OCI-LY1 (cell line): ENCODE results near the gene MED15.

Source experiments
- H2AFZ ChIP-seq: fragments of 200-600 bp; sonication (generic), shearing (Covaris generic); 2 replicates; pipeline ENCODE4 v1.6.0; 2014; ENCODE audit warnings: antibody characterized with exemption, mild to moderate bottlenecking, low read length
- H3F3A ChIP-seq: fragments of 200-600 bp; sonication (generic), shearing (Covaris generic); 2 replicates; pipeline ENCODE4 v1.6.0; 2014; ENCODE audit warnings: mild to moderate bottlenecking, antibody characterized with exemption, low read length, moderate library complexity; ENCODE audit not compliant: insufficient read depth
- H3K27ac ChIP-seq: fragments of 200-600 bp; sonication (generic); 2 replicates; pipeline ENCODE4 v1.5.1; 2014; ENCODE audit warnings: low read length, mixed run types, mild to moderate bottlenecking, low read depth; ENCODE audit not compliant: poor library complexity, severe bottlenecking
- H3K27me3 ChIP-seq: fragments of 200-600 bp; sonication (generic); 2 replicates; pipeline ENCODE4 v1.6.0; 2014; ENCODE audit warnings: antibody characterized with exemption, mild to moderate bottlenecking, low read length, moderate library complexity; ENCODE audit not compliant: insufficient read depth
- H3K36me3 ChIP-seq: fragments of 200-600 bp; sonication (generic); 2 replicates; pipeline ENCODE4 v1.6.1; 2014; ENCODE audit warnings: mild to moderate bottlenecking, antibody characterized with exemption, low read length, moderate library complexity, mixed read lengths; ENCODE audit not compliant: insufficient read depth
- H3K4me1 ChIP-seq: fragments of 200-600 bp; sonication (generic); 2 replicates; pipeline ENCODE4 v1.5.1; 2014; ENCODE audit warnings: mild to moderate bottlenecking, low read length, moderate library complexity; ENCODE audit not compliant: insufficient read depth, severe bottlenecking
- H3K4me2 ChIP-seq: fragments of 200-600 bp; sonication (generic), shearing (Covaris generic); 2 replicates; pipeline ENCODE4 v1.6.1; 2014; ENCODE audit warnings: low read length
- H3K4me3 ChIP-seq: fragments of 200-600 bp; sonication (generic); 2 replicates; pipeline ENCODE4 v1.5.1; 2014; ENCODE audit warnings: low read length, low read depth, mild to moderate bottlenecking, mixed read lengths; ENCODE audit not compliant: poor library complexity, severe bottlenecking
- H3K79me2 ChIP-seq: fragments of 200-600 bp; shearing (Covaris generic); 2 replicates; pipeline ENCODE4 v1.6.1; 2016; ENCODE audit warnings: mixed run types, low read length, mixed read lengths; ENCODE audit not compliant: insufficient read depth
- H3K9ac ChIP-seq: fragments of 200-600 bp; sonication (generic), shearing (Covaris generic); 2 replicates; pipeline ENCODE4 v1.6.1; 2014; ENCODE audit warnings: mild to moderate bottlenecking, low read length, mixed read lengths
- H3K9me2 ChIP-seq: fragments of 200-600 bp; sonication (generic), shearing (Covaris generic); 2 replicates; pipeline ENCODE4 v1.6.1; 2014; ENCODE audit warnings: low read depth, mild to moderate bottlenecking, low read length, mixed read lengths
- H3K9me3 ChIP-seq: fragments of 200-600 bp; shearing (Covaris generic); 2 replicates; pipeline ENCODE4 v1.6.1; 2014; ENCODE audit warnings: low read length, mixed read lengths
- H4K20me1 ChIP-seq: fragments of 200-600 bp; sonication (generic), shearing (Covaris generic); 2 replicates; pipeline ENCODE4 v1.6.0; 2016; ENCODE audit warnings: mild to moderate bottlenecking, low read length; ENCODE audit not compliant: insufficient read depth
- CTCF ChIP-seq: fragments of 200-600 bp; sonication (generic), shearing (Covaris generic); IDR thresholded peaks from 2 replicates; pipeline ENCODE4 v1.5.1; 2017; ENCODE audit warnings: mild to moderate bottlenecking, antibody characterized with exemption, low read length, moderate library complexity, mixed read lengths
- EZH2 ChIP-seq: fragments of 200-600 bp; sonication (generic), shearing (Covaris generic); IDR thresholded peaks from 2 replicates; pipeline ENCODE4 v1.8.0; 2017; ENCODE audit warnings: borderline replicate concordance, mixed run types, mild to moderate bottlenecking, antibody characterized with exemption, low read length, moderate library complexity, mixed read lengths

Gene MED15

DNA sequence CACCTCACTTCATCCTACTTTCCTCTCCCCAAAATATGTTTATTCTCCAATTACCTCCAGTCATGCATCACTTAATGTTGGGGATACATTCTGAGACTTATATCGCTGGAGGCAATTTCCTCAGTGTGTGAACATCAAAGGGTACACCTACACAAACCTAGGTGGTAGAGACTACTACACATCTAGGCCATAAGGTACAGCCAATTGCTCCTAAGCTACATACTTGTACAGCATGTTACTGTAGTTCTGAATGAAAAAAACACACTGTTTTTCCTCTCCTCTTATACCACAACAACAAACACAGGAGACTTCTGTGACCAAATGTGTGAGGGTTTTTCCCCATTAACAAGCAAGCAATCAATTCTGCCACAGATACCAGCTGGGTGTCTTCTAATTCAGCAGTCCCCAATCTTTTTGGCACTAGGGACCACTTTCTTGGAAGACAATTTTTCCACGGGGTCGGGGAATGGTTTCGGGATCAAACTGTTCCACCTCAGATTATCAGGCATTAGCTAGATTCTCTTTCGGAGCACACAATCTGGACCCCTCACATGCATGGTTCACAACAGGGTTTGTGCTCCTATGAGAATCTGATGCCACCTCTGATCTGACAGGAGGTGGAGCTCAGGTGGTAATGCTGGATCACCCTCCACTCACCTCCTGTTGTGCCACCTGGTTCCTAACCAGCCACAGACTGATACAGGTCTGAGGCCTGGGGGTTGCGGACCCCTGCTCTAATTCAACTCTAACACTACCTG, 17.0 kb upstream of the MED15 start:
- Histone ChIP-seq H3K27ac (no peak overlapping the region), H3K9ac (no peak overlapping the region), H3K9me3 (no peaks in the 10 kb centered on the region), H3K4me2 (no peak overlapping the region), H3K79me2 (no peaks in the 10 kb centered on the region), H3K4me1 (peaks cover 9% of the 10 kb centered on the region), H3K9me2 (no peaks in the 10 kb centered on the region), H3K36me3 (no peaks in the 10 kb centered on the region), H3F3A (no peaks in the 10 kb centered on the region), H2AFZ (no peak overlapping the region), H4K20me1 (no peaks in the 10 kb centered on the region), H3K27me3 (no peaks in the 10 kb centered on the region), H3K4me3 (no peak overlapping the region)
- TF ChIP-seq EZH2, result no peak
- no peak for TF ChIP-seq CTCF

GRCh38 chr22:20490941-20491307, 16.5 kb upstream of the MED15 start:
- no peak overlapping the region for H3K4me3 ChIP-seq
- no peak overlapping the region for H3K27ac ChIP-seq
- H2AFZ ChIP-seq, result no peak overlapping the region
- no peaks in the 10 kb centered on the region for H3K27me3 ChIP-seq
- H3F3A ChIP-seq, result no peaks in the 10 kb centered on the region
- peaks cover 9% of the 10 kb centered on the region for H3K4me1 ChIP-seq
- no peaks in the 10 kb centered on the region for H4K20me1 ChIP-seq
- no peak overlapping the region for H3K4me2 ChIP-seq
- no peaks in the 10 kb centered on the region for H3K36me3 ChIP-seq
- H3K9me2 ChIP-seq, result no peaks in the 10 kb centered on the region
- H3K79me2 ChIP-seq, result no peaks in the 10 kb centered on the region
- no peak for TF ChIP-seq CTCF
- no peak for TF ChIP-seq EZH2
- H3K9me3 ChIP-seq, result no peaks in the 10 kb centered on the region
- H3K9ac ChIP-seq, result no peak overlapping the region

- H3F3A ChIP-seq, result no peaks in the 10 kb centered on the region
- no peaks in the 10 kb centered on the region for H4K20me1 ChIP-seq
- no peak overlapping the region for H3K27ac ChIP-seq
- no peaks in the 10 kb centered on the region for H3K9me2 ChIP-seq
- TF ChIP-seq CTCF (no peak), EZH2 (no peak)
- H3K79me2 ChIP-seq, result no peaks in the 10 kb centered on the region
- H3K4me2 ChIP-seq, result no peak overlapping the region
- H3K9me3 ChIP-seq, result no peaks in the 10 kb centered on the region
- H3K4me1 ChIP-seq, result peaks cover 13% of the 10 kb centered on the region
- no peak overlapping the region for H3K9ac ChIP-seq
- H3K36me3 ChIP-seq, result no peaks in the 10 kb centered on the region
- no peak overlapping the region for H3K4me3 ChIP-seq
- H2AFZ ChIP-seq, result no peak overlapping the region
- H3K27me3 ChIP-seq, result no peaks in the 10 kb centered on the region
Measured at GRCh38 chr22:20491346-20491745, 16.1 kb upstream of the MED15 start.
